Measurements from ENCODE around the gene MACROD2. TPM values are rescaled to one million over a fixed set of nuclear protein-coding genes. Genes with fewer than 3 reads are reported as not detected.

Gene MACROD2
- total and polyA plus RNA-seq, 4 donors: 0.66 to 10.5 (median 3.3) TPM

- no peaks in the 10 kb centered on the region for H3K9me3 ChIP-seq (ENCODE audit: control insufficient read depth in 4 of 4, low read length in 3 of 4)
- no peaks in the 10 kb centered on the region for H3K36me3 ChIP-seq (ENCODE audit: control insufficient read depth in 4 of 4, insufficient read depth in 3 of 4, low read depth in 1 of 4, low read length in 3 of 4)
- no peak overlapping the region for H3K4me3 ChIP-seq (ENCODE audit: low read depth in 1 of 3, low read length in 3 of 3)
- WGBS: 69% methylated on average over 3 of the region's 3 CpGs
- H3K27me3 ChIP-seq (ENCODE audit: control insufficient read depth in 4 of 4, insufficient read depth in 4 of 4, low read length in 3 of 4): no peaks in the 10 kb centered on the region
- TF ChIP-seq TAF1 (conservative IDR thresholded peaks at IDR 0.05) (no peak), YY1 (IDR thresholded peaks at IDR 0.05) (no peak), HNF4A (conservative IDR thresholded peaks at IDR 0.05) (no peak), RXRA (IDR thresholded peaks at IDR 0.05) (no peak), ZBTB33 (IDR thresholded peaks at IDR 0.05) (no peak), RAD21 (IDR thresholded peaks at IDR 0.05) (no peak), SP1 (IDR thresholded peaks at IDR 0.05) (no peak)
- DNase-seq (ENCODE audit: low spot score): no peak
- H3K4me1 ChIP-seq (ENCODE audit: control insufficient read depth in 4 of 4, insufficient read depth in 4 of 4, low read length in 3 of 4): peaks cover 0 to 2% (median 0%) of the 10 kb centered on the region in 4 donors
- no peak overlapping the region for H3K9ac ChIP-seq (ENCODE audit: low read depth in 1 of 2, low read length in 2 of 2)
- H3K27ac ChIP-seq (ENCODE audit: low read depth in 1 of 2, low read length in 2 of 2): no peak overlapping the region
These were observed 1777.5 kb downstream of the MACROD2 start for GRCh38 chr20:15772826-15773225.

GRCh38 chr20:15774926-15775325, 1779.6 kb downstream of the MACROD2 start:
- Histone ChIP-seq H3K27ac (ENCODE audit: low read depth in 1 of 2, low read length in 2 of 2) (no peak overlapping the region), H3K4me3 (ENCODE audit: low read depth in 1 of 3, low read length in 3 of 3) (no peak overlapping the region)

More at GRCh38 chr20:15774926-15775325, 1779.6 kb downstream of the MACROD2 start:
- WGBS: 86% methylated on average over 4 of the region's 4 CpGs
- no peaks in the 10 kb centered on the region for H3K27me3 ChIP-seq (ENCODE audit: control insufficient read depth in 4 of 4, insufficient read depth in 4 of 4, low read length in 3 of 4)
- TF ChIP-seq REST (IDR thresholded peaks at IDR 0.05): no peak
- TF ChIP-seq HNF4A (conservative IDR thresholded peaks at IDR 0.05): no peak
- no peak for TF ChIP-seq EGR1 (IDR thresholded peaks at IDR 0.05; ENCODE audit: low read depth in 2 of 2)
- peaks cover 0 to 3% (median 0%) of the 10 kb centered on the region in 4 donors for H3K4me1 ChIP-seq (ENCODE audit: control insufficient read depth in 4 of 4, insufficient read depth in 4 of 4, low read length in 3 of 4)
- no peaks in the 10 kb centered on the region for H3K9me3 ChIP-seq (ENCODE audit: control insufficient read depth in 4 of 4, low read length in 3 of 4)
- no peak for DNase-seq (ENCODE audit: low spot score)
- no peaks in the 10 kb centered on the region for H3K36me3 ChIP-seq (ENCODE audit: control insufficient read depth in 4 of 4, insufficient read depth in 3 of 4, low read depth in 1 of 4, low read length in 3 of 4)
- no peak overlapping the region for H3K9ac ChIP-seq (ENCODE audit: low read depth in 1 of 2, low read length in 2 of 2)

All from liver (tissue), 9 donors.